Embryonic facial prominence (tissue), 1 donor: ENCODE data around the gene SMIM41.
"Not testable (repeated sequence)": the region's sequence is repeated elsewhere in the genome, so short reads cannot be mapped to it uniquely, and the experiment has no call there.

Source experiments
- DNase-seq: peaks from one replicate; pipeline ENCODE4 v3.0.0-alpha.2; 2016; ENCODE audit errors: extremely low spot score

The SMIM41 gene

DNA sequence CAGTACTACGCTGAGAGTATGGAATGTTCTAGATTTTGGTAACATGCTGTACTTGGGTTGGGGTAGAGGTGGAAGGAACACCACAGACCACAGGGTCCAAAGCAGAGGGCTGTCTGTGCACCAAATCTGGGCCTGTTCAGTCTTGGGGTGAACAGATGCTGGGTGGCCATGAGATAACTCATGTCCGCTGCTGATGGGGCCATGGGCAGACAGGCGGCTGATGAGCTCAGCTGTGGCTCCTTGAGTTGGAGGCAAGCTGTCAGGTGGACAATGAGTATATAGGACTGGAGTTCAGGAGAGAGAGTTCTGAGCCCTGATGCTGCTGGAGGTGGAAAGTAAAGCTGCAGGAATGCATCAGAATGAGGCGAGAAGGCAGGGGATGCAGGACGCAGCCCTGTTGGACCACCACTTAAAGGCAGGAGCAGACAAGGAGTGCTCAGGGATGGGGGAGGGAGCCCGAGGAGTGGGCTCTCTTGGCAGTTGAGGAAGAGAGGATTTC, 6.2 kb downstream of the SMIM41 start:
- DNase-seq: no peak

DNA sequence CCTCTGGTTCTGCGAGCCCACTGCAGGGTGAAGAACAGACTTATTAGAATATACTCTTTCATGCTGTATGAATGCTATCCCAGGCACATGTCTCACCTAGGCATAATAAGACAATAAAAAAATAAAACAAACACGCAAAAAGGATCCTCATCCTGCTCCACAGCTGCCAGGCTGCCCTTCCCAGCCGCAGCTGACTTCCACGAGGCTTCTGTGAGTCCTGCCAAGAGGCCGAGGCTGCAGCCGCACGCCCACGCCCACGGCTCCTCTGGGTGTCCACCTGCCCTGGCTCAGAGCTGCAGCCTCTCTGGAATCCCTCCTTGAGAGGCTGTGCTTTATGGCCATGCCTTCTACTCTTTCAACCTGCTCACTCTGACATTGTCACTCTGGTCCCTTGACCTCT, 6.9 kb downstream of the SMIM41 start:
- DNase-seq: no peak

DNA sequence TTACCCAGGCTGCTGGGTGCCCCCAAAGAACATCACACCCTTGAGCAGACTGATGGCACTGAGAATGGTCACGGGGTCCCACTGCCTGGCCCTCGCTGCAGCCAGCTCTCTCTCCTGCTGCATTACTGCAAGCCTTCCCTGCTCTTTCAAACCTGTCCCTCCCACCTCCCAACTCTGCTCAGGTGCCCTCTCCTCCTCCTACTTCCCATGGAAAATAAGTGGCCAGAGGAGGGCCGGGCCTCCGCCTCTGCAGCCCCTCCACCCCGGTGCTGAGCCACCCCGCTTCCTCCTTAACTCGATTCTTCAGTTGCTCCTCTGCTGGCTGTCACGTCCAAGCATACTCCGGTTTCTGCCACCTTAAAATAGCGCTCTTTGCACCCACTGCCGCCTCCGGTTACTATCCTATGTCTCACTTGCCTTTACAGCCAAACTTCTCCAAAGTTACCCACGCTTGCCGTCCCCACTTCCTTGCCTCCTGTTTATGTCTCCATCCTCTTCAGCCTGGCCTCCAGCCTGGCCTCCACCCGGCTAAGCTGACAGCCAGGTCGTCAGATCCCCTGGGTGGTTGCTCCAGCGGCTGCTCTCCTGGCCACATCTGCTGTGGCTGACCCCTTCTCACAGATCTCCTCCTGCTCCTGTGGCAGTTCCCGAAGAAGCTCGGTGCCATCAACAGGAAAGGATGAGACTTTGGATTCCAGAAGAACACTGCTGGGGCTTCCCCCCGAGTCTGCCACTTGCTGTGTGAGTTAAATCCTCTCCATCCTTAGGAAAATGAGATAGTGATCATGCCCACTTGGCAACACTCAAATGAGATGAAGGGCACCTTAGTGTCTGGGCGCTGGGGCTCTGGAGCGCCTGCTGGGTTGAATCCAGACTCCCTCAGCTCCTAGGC, 7.7 kb downstream of the SMIM41 start:
- DNase-seq: no peak

DNA sequence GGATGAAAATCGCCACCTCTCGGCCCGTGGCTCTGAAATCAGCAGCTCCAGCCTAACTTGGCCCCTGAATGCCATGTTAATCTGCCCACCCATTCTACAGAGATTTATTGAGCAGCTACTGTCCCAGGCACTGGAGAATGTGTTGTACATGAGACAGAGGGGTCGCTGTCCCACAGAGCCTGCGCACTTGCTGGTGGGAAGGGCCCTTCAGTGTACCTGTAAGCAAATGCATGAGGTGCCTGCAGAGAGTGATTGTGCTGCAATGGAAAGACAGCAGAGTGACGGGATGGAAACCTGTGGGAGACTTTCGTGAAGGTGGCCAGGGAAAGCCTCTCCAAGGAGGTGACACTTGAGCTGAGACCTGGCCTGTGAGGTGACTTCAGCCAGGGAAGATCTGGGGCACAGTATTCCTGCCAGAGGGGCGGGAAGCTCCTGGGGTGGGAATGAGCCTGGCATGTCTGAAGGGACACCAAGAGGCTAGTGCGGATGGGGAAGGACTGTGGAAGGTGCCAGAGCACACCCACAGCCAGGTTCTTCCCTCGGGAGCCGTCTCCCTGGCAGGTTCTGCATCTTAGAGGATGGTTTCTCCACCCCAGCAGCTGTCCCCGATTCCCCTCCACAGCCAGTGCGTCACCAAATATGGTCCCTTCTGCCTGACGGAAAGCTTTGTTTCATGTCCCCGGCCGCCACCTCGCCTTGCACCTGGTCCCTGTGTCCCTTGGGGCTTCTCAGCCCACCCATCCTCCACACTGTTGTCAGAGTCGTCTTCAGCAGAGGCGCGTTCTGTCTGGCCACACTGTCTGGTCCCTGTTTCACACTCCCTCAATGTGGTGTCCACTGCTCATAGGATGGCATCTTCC, 8.7 kb downstream of the SMIM41 start:
- no peak for DNase-seq

DNA sequence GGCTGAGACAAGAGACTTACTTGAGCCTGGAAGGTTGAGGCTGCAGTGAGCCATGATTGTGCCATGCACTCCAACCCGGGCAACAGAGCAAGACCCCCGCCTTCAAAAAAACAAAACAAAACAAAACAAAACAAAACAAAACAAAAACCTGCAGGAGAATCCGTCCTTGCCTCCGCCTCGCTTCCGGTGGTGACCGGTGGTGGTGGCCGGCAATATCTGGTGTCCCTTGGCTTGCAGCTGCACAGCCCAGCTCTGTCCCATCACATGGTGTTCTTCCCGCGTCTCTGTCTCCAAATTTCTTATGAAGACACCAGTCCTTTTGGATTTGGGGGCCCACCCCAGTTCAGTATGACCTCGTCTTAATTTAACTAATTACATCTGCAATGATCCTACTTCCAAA, 10.0 kb downstream of the SMIM41 start:
- no peak for DNase-seq

DNA sequence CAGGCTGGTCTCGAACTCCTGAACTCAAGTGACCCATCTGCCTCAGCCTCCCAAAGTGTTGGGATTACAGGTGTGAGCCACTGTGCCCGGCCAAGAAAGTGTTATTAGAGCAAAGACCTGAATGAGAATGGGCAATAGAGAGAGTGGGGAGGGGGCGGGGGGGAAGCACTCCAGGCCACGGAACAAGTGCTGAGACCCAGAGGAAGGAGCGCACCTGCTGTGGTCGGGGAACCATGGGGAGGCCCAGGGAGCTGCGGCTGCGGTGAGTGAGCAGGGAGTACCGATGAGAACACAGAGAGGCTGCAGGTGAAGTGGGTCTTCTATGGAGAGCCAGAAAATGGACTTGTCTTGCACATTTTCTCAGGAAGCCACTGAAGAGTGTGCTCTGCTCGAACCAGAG, 10.8 kb downstream of the SMIM41 start:
- no peak for DNase-seq

DNA sequence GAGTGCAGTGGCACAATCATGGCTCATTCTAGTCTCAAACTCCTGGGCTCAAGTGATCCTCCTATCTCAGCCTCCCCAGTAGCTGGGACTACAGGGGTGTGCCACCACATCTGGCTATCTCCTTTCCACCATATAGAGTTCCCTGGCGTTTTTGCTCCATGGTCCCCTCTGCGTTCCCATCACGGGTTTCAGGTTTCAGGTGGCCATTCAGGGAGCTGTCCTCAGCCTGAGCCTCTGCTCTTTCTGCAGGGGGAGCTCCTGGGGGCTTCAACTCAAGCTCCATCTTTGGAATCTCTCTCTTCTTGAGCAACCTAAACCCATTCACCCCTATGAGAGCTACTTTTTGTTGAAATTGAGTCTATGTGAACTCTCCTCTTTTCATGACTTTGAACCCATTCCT, 11.6 kb downstream of the SMIM41 start:
- no peak for DNase-seq

DNA sequence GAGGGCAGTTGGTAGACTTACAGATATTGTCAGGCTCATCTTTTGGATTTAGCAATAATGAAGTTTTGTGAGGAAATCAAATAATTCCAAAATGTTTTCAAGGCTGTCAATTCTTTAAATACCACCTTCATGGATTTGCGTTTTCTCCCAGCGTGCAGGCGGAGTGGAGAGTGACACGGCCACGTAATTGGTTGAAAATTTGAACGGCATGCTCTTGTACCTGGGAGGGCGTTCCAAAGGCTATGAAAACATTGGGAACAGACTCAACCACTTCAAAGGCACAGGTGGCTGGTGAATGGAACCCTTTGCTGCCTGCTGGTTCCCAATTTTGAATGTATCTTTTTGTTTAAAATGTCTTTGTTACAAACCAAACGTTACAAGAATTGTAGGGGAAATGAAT, 12.4 kb downstream of the SMIM41 start:
- DNase-seq: no peak

DNA sequence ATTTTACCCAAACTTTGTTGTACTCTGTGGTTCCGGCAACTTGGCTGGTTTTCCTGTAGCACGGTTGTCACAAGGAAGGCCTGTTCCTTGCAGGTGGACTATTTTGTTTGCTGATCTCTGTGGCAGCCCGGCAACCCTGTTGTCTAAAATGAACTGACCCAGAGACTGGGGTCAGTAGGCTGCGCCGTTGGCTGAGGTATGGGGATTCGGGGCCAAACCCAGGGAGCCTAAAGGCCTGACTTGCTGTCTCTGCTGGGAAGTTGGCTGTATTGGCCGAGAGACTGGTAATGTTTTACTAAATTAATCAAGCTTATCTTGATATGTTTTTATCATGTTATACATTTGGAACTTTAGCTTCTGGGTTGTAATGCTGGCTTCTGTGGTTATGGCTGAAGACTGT, 13.8 kb downstream of the SMIM41 start:
- no peak for DNase-seq

DNA sequence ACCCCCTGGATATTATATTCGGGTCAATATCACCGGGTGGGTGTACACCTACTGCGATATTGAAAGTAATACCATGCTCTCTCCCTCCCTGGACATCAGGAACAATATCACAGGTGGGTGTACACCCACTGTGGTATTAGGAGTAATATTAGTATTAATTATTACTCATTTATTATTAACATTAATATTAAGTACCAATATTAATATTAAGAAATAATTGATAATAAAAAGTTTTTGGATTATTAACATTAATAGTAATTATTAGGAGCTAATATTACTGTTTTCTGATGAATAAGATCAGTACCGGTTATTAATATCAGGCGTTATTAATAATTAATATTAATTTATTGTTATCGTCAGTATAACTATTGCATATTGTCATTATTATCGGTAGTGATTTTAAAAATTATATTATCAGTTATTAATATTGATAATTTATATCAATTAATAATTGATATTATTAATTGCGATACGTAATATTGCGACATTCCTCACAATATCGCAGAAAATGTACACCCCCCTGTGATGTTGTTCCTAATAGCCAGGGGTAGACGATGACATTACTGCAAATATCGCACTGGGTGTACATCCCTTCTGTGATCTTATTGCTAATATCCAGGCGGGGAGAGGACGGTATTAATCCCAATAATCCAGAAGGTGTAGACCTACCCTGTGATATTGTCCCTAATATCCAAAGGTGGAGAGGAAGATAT, 17.0 kb downstream of the SMIM41 start:
- no peak for DNase-seq

DNA sequence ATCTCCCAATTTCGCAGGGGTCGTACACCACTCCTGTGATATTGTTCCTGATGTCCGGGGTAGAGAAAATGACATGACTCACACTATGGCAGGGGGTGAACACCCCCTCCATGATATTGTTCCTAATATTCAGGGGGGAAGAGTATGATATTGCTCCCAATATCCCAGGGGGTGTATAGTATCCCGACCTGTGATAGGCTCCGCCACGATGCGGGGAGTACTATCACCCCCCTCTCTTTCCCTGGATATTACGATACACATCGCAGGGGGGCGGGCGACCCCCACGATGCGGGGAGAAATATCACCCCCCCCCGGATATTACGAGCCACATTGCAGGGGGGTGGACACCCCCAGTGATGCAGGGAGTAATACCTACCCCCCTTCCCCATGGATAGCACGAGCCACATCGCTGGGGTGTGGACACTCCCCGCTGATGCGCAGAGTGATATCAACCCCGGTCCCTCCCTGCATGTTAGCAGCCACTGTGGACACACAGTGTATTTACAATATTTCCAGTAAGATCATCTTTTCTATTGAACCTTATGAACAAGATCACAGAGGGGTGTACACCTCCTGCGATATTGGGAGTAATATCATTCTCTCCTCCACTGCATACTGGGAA, 17.7 kb downstream of the SMIM41 start:
- DNase-seq: no peak

DNA sequence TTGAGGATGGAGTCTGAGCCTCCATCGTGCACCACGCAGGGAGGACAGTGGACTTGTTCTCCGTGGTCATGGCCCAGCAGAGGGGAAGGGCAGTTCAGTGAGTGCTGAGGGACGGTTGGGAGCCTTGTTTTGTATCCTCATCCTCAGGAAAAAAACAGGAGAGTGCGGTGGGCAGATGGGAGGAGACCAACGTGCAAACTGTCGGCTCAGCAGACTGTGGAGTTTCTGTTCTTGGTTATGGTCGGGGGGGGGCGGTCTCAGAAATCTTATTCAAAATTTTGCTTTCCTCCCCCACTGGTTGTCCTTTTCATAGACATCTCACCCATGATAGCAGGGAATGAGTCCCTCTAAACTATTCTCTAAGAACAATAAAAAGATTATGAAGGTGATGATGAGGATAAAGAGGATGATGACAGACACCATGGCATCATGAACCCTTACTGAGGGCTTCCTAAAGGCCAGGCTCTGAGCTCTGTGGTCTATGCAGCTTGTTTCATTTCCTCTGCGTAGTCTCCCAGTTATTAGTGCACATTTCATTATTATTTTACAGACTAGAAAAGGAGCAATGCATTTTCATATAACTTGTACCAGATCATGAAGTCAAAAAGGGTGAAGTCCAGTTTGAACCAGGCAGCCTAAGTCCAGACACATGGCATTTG, 25.1 kb downstream of the SMIM41 start:
- DNase-seq: not testable (repeated sequence)

DNA sequence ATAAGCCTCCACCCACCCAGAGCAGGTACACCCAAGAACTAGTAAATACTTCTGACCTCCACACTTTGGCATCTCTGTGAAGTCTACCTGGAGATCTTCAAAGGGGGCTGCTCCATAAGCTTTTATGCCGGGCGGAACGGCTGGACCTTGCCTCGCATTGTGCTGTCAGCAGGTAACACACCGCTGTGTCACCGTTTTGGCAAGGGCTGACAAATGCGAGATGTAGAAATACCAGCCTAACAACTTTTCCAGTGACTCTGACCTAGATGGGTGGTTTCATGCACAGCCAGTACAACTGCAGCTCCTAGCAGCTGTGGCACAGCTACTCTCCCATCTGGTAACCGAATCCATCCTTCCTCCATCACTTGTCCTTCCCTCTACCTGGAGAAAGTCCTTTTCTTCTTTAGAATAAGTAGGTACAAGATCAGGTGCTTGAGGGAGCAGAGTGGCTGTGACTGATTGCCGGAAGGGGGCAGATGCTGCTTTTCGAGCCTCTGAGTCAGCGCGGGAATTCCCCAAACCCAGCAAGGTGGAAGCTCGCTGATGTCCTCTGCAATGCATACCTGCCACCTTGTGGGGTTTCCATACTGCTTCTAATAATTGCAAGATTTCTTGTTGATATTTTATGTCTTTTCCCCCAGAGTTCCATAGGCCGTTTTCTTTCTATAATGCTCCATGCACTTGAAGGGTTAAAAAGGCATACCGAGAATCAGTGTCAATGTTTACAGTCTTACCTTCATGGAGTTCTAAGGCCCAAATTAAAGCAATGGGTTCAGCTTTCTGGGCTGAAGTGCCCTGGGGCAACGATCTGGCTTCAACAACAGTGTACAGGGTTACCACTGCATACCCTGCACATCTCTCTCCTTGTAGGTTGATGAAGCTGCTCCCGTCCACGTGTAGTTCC, 37.0 kb downstream of the SMIM41 start:
- DNase-seq: not testable (repeated sequence)

DNA sequence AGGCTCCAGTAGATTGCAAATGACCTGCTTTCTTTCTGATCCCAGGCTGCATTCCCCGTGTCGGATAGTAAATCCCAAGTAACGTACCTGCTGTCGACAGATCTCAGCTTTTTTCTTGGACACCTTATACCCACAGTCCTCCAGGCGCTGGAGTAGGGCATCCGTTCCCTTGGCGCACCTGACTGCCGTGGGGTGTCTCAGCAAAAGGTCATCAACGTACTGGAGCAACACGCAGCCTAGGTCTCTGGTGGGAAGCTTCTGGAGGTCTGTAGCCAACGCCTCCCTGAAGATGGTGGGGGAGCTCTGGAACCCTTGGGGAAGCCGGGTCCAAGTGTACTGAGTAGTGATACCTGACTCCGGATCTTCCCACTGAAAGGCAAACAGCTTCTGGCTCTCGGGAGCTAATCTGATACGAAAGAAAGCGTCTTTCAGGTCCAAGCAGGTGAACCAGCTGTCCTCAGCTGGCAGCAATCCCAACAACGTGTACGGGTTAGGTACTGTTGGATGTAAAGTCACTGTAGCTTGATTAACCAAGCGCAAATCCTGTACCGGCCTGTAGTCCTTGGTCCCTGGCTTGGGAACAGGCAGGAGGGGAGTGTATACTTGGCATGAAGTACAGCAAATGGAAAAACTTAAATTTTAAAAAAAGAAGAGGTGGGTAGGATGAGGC, 38.4 kb downstream of the SMIM41 start:
- not testable (repeated sequence) for DNase-seq

DNA sequence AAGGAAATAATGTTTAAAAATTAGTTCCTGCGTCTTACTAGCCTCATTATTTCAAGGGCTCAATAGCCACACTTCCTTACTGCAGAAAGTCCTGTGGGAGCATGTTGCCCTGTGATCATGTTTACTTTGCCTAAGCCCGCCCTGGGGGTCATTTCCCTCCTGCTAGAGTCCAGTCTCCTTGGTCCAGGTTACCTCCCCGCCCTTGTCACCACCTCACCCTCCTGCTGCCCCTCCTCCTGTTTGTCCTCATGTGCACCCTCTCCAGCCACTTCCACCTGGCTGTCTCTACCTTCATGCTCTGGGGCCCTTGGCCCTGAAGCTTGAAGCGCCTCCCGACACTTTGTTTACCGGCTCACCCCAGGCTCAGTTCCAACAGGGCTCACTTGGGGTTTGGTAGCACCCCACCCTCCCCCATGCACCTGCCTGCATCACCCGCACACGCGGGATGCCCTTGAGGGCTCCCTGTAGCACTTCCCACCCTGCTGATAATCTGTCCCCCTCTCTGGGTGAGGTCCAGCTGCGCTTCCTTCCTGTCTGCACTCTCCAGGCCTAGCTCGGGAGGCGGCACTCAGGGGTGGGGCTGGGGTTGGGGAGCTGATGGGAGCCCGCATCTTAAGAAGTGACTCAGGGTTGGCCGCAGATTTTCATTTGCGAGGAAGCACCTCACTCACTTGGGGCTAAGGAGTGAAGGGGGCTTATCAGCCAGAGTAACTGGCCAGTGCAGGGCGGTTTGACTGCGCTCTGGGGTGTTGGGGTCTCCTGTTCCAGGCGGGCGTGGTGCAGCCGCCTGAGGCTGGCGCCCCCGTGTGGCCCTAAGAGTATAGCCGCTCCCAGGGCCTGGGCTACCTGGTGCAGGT, 40.1 kb downstream of the SMIM41 start:
- no peak for DNase-seq

DNA sequence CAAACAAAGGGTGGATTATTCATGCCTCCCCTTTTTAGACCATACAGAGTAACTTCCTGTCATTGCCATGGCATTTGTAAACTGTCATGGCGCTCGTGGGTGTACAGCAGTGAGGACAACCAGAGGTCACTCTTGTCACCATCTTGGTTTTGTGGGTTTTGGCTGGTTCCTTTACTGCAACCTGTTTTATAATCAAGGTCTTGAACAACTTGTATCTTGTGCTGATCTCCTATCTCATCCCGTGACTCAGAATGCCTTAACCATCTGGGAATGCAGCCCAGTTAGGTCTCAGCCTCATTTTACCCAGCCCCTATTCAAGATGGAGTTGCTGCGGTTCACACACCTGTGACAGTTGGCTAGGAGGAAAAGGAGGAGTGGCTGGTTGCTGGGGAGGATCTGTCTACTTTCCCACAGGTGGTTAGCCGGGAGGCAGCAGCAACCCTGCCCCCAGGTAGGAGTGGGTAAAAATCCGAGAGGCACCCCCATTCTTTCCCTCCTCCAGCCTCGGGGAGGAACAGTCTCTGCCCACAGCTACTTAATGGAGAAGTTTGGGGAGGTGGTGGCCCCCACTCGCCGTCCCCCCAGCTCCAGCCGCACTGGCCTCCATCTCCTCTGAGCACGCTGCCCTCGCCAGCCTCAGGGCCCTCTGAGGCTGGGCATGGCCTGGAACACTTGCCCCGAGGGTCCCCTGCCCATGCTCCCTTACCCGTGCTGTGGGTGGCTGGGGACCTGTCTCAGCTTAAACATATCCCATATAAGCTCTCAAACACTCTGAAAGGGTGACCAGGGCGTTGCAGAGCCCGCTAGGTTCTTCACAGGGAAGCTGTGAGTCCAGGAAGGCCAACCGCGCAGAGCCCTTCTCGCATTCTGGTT, 41.7 kb downstream of the SMIM41 start:
- no peak for DNase-seq

DNA sequence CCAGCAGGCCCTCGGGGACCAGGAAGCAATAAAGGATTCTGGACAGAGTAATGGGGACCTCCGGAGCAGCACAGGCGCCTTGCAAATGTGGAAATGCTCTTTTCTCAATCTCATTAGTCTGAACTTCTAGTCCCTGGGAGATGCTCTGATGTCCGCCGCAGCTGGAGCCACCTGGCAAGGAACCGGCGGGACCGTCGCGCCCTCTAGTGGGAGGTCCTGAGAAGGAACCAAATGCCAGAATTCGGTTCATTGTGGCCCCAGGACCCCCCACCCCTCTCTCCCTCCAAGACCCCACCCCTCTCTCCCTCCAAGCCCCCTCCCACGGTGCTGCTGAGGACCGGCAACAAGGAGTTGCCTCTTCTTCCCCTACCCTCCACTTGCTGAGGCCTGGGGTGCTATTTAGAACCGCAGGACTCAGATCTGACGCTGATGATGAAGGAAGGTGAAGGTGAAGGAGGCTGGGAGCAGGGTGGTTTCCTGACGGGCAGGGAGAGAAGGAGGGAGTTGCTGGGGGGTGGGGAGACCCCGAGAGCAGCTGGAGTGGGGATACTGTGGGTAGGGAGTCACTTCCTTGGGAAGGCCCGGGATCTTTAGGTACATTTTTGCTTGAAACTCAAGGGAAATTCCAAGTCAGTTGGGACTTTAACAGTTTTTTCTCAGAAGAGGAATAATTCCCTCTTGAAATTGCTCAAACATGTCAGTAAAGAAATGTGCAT, 42.5 kb downstream of the SMIM41 start:
- DNase-seq: no peak
